Activated CD4-positive, alpha-beta memory T cell treated with anti-CD3 and anti-CD28 coated beads, Interleukin-2, amount 10 ng/mL, durations not matched to agents 7 days and 5 days (primary cell): ENCODE measurements around the gene NAGK. TPM values are rescaled to one million over a fixed set of nuclear protein-coding genes. Genes with fewer than 3 reads are reported as not detected.
"Not testable (repeated sequence)": the region's sequence is repeated elsewhere in the genome, so short reads cannot be mapped to it uniquely, and the experiment has no call there.

Source experiments
- CTCF ChIA-PET: fragments of 350-600 bp; sonication (Branson Sonifier 250); formaldehyde crosslinking; loops from one replicate; lab custom pipeline; 2021; ENCODE audit warnings: antibody characterized with exemption, inconsistent platforms; lab: Charles Lee
- POLR2A ChIA-PET: fragments of 350-600 bp; sonication (Branson Sonifier 250); formaldehyde crosslinking; loops from one replicate; lab custom pipeline; 2021; ENCODE audit warnings: antibody characterized with exemption; lab: Charles Lee
- DNase-seq: peaks from one replicate; pipeline ENCODE4 v3.0.0-alpha.2; 2020
- H3K27ac Mint-ChIP-seq: one replicate; pipeline ENCODE4 v1.8.0; 2021; ENCODE audit warnings: mild to moderate bottlenecking, mixed read lengths
- H3K27me3 Mint-ChIP-seq: one replicate; pipeline ENCODE4 v1.8.0; 2021; ENCODE audit warnings: mixed read lengths
- H3K36me3 Mint-ChIP-seq: one replicate; pipeline ENCODE4 v1.8.0; 2021; ENCODE audit warnings: low read depth, mixed read lengths
- H3K4me1 Mint-ChIP-seq: one replicate; pipeline ENCODE4 v1.8.0; 2021; ENCODE audit warnings: mixed read lengths
- H3K4me3 Mint-ChIP-seq: one replicate; pipeline ENCODE4 v1.8.0; 2021; ENCODE audit warnings: mild to moderate bottlenecking, mixed read lengths
- H3K9me3 Mint-ChIP-seq: one replicate; pipeline ENCODE4 v1.8.0; 2021; ENCODE audit warnings: mixed read lengths
- total RNA-seq, 2 experiments: library from RNA; stranded (reverse); gene quantifications; one replicate each; pipeline ENCODE4 v1.2.3, GENCODE V29; 2021

The NAGK gene
- total RNA-seq, 2 experiments from 2014 or later, result 66.1 to 67.5 TPM

DNA sequence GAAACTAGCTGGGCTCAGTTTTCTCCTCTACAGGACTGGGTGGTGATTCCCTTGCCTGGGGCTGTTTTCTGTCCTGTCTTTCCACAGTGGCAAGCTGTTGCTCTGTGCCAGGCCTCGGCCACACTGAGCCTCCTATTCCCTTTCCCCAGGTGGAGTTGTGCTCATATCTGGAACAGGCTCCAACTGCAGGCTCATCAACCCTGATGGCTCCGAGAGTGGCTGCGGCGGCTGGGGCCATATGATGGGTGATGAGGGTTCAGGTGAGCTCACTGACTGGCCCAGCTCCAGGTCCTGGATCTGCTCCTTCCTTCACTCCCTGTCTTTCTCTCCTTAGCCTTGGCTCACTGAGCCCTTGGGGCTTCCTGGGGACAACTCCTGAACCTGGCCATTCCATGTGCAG is 4.0 kb downstream of the NAGK start:
- POLR2A ChIA-PET, result interaction anchor here (1.1 to 5.5 kb wide), 3 partner anchors 10 to 58 kb away, joined by 3 to 50 read pairs (median 43); partner anchors contain the start of genes MCEE and MPHOSPH10

DNA sequence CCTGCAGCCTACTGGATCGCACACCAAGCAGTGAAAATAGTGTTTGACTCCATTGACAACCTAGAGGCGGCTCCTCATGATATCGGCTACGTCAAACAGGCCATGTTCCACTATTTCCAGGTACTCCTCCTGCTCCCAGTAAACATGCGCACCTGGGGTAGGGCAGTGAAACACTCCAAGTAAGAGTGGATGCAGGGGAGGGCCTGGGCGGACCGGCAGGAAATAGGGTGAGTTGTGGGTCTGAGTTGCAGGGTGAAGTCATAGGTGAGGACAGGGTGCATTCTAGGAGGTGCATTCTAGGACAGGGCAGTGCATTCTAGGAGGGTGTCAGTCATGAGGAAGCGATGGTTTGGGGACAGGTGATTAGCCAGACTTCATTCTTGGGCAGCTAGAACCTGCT is 5.0 kb downstream of the NAGK start:
- CTCF ChIA-PET, result no interaction called here
- no peak for DNase-seq
- H3K4me1 Mint-ChIP-seq, result peaks cover 52% of the 10 kb centered on the region
- POLR2A ChIA-PET, result no interaction called here
- H3K4me3 Mint-ChIP-seq, result no peak overlapping the region
- H3K27ac Mint-ChIP-seq, result peak overlapping the region; percentile 48
- no peaks in the 10 kb centered on the region for H3K27me3 Mint-ChIP-seq
- peaks cover 45% of the 10 kb centered on the region for H3K36me3 Mint-ChIP-seq
- no peaks in the 10 kb centered on the region for H3K9me3 Mint-ChIP-seq

More for the DNA sequence above, 4.0 kb downstream of the NAGK start:
- Mint-ChIP-seq H3K27ac (peak overlapping the region; percentile 11), H3K9me3 (no peaks in the 10 kb centered on the region), H3K4me3 (no peak overlapping the region), H3K36me3 (peaks cover 43% of the 10 kb centered on the region), H3K4me1 (peaks cover 59% of the 10 kb centered on the region), H3K27me3 (no peaks in the 10 kb centered on the region)
- CTCF ChIA-PET, result interaction anchor here (1.2 to 1.4 kb wide), 2 partner anchors 28 to 82 kb away, joined by 3 to 5 read pairs; no protein-coding TSS in a partner anchor
- no peak for DNase-seq

DNA sequence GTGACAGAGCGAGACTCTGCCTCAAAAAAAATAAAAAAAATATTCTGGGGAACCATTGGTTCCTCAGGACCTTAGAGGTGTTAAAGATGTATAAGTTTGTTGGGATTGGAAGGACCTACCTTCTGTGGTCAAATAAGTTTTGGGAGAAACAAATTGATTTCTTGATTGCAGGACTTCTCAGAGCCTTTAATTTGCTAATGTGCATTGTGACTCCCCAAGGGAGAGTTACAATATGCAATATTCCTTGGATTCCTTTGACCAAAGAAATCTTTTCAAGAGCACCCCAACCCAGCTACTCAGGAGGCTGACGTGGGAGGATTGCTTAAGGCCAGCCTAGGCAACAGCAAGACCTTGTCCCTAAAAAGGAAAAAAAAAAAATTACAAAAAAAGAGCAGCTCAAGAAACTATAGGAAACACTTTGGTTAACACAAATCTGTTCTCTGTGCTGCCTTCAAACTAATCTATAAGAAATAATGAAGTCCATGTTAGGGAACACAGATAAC is 6.5 kb downstream of the NAGK start:
- no peak overlapping the region for H3K27ac Mint-ChIP-seq
- H3K9me3 Mint-ChIP-seq, result no peaks in the 10 kb centered on the region
- H3K27me3 Mint-ChIP-seq, result no peaks in the 10 kb centered on the region
- no peak for DNase-seq
- POLR2A ChIA-PET, result no interaction called here
- H3K36me3 Mint-ChIP-seq, result peaks cover 49% of the 10 kb centered on the region
- CTCF ChIA-PET, result no interaction called here
- H3K4me3 Mint-ChIP-seq, result no peak overlapping the region
- peaks cover 41% of the 10 kb centered on the region for H3K4me1 Mint-ChIP-seq

- peaks cover 34% of the 10 kb centered on the region for H3K36me3 Mint-ChIP-seq
- CTCF ChIA-PET, result no interaction called here
- H3K4me1 Mint-ChIP-seq, result peaks cover 18% of the 10 kb centered on the region
- H3K4me3 Mint-ChIP-seq, result no peak overlapping the region
- no peak for DNase-seq
- H3K27me3 Mint-ChIP-seq, result peaks cover 2% of the 10 kb centered on the region
- no peak overlapping the region for H3K27ac Mint-ChIP-seq
- POLR2A ChIA-PET, result no interaction called here
- no peaks in the 10 kb centered on the region for H3K9me3 Mint-ChIP-seq
Measured at GRCh38 chr2:71078624-71079023, 10.2 kb downstream of the NAGK start.

DNA sequence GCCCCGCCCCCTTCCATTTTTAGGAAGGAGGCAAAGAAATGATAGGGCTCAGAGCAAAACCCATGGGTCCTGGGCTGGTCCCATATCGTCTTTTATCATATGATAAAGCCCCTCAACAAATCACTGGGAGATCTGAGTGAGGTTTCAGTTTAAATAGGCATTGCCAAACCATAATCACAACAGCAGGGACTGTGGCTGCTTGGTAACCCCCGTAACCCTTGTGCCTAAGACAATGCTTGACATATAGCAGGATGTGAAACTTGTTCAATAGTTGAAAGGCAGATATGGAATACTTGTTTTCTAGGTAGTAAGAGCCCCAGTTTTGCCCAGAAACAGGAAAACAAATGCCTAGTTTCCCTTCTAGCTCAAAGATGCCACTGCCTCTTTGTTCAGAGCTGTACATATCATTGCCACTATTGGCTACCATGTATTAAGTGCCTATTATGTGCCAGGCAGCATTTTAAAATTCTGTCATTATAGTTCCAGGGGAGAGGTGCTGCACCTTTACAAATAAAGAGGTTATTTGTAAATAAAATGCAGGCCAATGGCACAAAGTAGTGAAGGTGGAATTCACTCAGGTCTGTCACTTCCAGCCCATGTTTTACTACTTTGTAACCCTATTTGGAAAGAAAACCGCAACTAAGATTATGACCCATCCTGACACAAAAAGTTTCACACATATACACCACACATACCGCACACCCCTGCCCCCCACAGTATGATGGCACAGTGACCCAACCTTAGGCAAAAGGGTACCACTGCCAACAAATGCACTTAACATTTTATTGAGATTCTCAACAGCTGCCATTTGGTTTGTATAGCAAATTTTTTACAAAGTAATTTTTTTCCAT is 14.2 kb downstream of the NAGK start:
- Mint-ChIP-seq H3K9me3 (no peaks in the 10 kb centered on the region), H3K36me3 (peaks cover 15% of the 10 kb centered on the region), H3K27me3 (peaks cover 28% of the 10 kb centered on the region), H3K27ac (no peak overlapping the region), H3K4me1 (peaks cover 15% of the 10 kb centered on the region), H3K4me3 (no peak overlapping the region)
- ChIA-PET CTCF (no interaction called here), POLR2A (interaction anchor here (6.4 kb wide), 1 partner anchor 13 kb away, joined by 50 read pairs; the partner anchor contains the start of gene NAGK)
- DNase-seq, result peak; percentile 67

- peaks cover 11% of the 10 kb centered on the region for H3K36me3 Mint-ChIP-seq
- H3K4me3 Mint-ChIP-seq, H3K9me3 Mint-ChIP-seq, H3K27ac Mint-ChIP-seq, DNase-seq, CTCF ChIA-PET: not testable (repeated sequence)
- peaks cover 33% of the 10 kb centered on the region for H3K27me3 Mint-ChIP-seq
- peaks cover 15% of the 10 kb centered on the region for H3K4me1 Mint-ChIP-seq
- POLR2A ChIA-PET, result interaction anchor here (1.0 to 6.4 kb wide), 2 partner anchors 14 to 48 kb away, joined by 4 to 50 read pairs; partner anchors contain the start of gene NAGK
Measured at GRCh38 chr2:71083297-71083696, 14.8 kb downstream of the NAGK start.

DNA sequence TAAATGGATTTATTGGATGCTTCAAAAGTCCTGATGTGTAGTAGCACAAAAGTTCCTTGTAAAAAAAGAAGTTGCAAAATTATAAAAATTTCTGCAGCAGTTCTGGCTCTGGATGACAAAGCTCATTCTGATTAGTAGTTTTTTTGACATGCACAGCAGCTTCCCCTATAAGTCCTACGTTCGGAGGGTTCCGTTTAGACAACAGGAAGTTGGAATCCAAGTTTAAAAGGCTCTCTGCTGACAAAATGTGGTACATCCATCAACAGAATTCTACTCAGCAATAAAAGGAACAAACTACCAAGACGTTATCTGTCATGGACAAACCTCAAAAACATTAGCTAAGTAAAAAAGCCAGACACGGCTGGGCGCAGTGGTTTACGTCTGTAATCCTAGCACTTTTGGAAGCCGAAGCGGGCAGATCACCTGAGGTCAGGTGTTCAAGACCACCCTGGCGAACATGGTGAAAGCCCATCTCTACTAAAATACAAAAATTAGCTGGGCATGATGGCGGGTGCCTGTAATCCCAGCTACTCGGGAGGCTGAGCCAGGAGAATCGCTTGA is 15.4 kb downstream of the NAGK start:
- H3K9me3 Mint-ChIP-seq, DNase-seq, H3K36me3 Mint-ChIP-seq, H3K4me3 Mint-ChIP-seq, CTCF ChIA-PET, H3K27ac Mint-ChIP-seq: not testable (repeated sequence)
- peaks cover 15% of the 10 kb centered on the region for H3K4me1 Mint-ChIP-seq
- H3K27me3 Mint-ChIP-seq, result peaks cover 36% of the 10 kb centered on the region
- POLR2A ChIA-PET, result interaction anchor here (1.0 to 6.4 kb wide), 2 partner anchors 14 to 47 kb away, joined by 4 to 50 read pairs; partner anchors contain the start of gene NAGK

GRCh38 chr2:71085325-71086003 is 17.0 kb downstream of the NAGK start:
- H3K27ac Mint-ChIP-seq, H3K36me3 Mint-ChIP-seq, DNase-seq, H3K9me3 Mint-ChIP-seq, CTCF ChIA-PET, H3K4me3 Mint-ChIP-seq: not testable (repeated sequence)
- Mint-ChIP-seq H3K27me3 (peaks cover 40% of the 10 kb centered on the region), H3K4me1 (peaks cover 15% of the 10 kb centered on the region)
- POLR2A ChIA-PET, result interaction anchor here (6.4 kb wide), 1 partner anchor 16 kb away, joined by 50 read pairs; the partner anchor contains the start of gene NAGK

DNA sequence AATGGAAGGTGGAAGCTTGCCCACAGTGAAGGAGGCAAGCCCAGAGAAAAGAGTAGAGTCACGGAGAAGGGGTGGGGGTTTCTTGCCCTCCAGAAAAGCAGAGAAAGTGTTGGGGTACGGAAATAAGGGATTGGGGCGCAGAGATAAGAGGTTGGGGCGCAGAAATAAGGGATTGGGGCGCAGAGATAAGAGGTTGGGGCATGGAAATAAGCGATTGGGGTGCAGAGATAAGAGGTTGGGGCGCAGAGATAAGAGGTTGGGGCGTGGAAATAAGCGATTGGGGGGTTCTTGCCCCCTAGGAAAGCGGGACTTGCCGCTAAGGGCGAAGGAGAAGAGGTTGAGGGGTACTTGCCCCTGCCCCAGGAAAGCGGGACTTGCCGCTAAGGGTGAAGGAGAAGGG is 21.0 kb downstream of the NAGK start:
- H3K27ac Mint-ChIP-seq, CTCF ChIA-PET, DNase-seq, H3K36me3 Mint-ChIP-seq, H3K4me3 Mint-ChIP-seq, H3K4me1 Mint-ChIP-seq, H3K9me3 Mint-ChIP-seq, POLR2A ChIA-PET: not testable (repeated sequence)
- H3K27me3 Mint-ChIP-seq, result peaks cover 35% of the 10 kb centered on the region

GRCh38 chr2:71091808-71092207 is 23.4 kb downstream of the NAGK start:
- POLR2A ChIA-PET, result interaction anchor here (1.0 kb wide), 2 partner anchors 14 to 24 kb away, joined by 3 to 4 read pairs; no protein-coding TSS in a partner anchor
- not testable (repeated sequence) for H3K9me3 Mint-ChIP-seq, DNase-seq, H3K4me3 Mint-ChIP-seq, H3K27ac Mint-ChIP-seq, H3K4me1 Mint-ChIP-seq, H3K36me3 Mint-ChIP-seq
- H3K27me3 Mint-ChIP-seq, result peaks cover 24% of the 10 kb centered on the region
- CTCF ChIA-PET, result interaction anchor here (1.3 to 1.7 kb wide), 2 partner anchors 9 to 23 kb away, joined by 4 read pairs; partner anchors contain the start of gene NAGK

DNA sequence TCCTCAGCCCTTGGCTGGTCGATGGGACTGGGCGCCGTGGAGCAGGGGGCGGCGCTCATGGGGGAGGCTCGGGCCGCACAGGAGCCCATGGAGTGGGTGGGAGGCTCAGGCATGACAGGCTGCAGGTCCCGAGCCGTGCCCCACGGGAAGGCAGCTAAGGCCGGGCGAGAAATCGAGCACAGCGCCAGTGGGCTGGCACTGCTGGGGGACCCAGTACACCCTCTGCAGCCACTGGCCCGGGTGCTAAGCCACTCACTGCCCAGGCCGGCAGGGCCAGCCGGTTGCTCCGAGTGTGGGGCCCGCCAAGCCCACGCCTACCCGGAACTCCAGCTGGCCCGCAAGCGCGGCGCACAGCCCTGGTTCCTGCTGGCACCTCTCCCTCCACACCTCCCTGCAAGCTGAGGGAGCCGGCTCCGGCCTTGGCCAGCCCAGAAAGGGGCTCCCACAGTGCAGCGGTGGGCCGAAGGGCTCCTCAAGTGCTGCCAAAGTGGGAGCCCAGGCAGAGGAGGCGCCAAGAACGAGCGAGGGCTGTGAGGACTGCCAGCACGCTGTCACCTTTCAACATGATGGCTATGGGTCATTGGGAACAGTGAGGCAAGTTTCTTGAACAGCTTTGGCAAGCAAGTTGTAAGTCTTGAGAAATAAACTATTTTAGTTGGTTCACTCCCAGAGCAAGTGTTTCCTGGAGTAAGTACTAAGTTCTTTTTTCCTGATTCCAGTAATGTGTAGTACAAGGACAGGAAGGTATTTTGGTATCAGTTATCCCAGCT is 24.2 kb downstream of the NAGK start:
- H3K4me1 Mint-ChIP-seq, POLR2A ChIA-PET, DNase-seq, H3K27ac Mint-ChIP-seq, H3K9me3 Mint-ChIP-seq, H3K36me3 Mint-ChIP-seq, H3K4me3 Mint-ChIP-seq: not testable (repeated sequence)
- CTCF ChIA-PET, result interaction anchor here (1.7 kb wide), 1 partner anchor 24 kb away, joined by 4 read pairs; the partner anchor contains the start of gene NAGK
- peaks cover 16% of the 10 kb centered on the region for H3K27me3 Mint-ChIP-seq
